Tibial nerve (tissue), 4 donors: ENCODE results near the gene FAM221B.

Source experiments
- EP300 ChIP-seq, 2 donors: sonication (generic); formaldehyde crosslinking; IDR thresholded peaks; one replicate each; pipeline ENCODE4 v1.6.1; 2017; ENCODE audit warnings: antibody characterized with exemption in 2 of 2, mild to moderate bottlenecking in 1 of 2
- POLR2A ChIP-seq, 2 donors: fragments of 450-650 bp; IDR thresholded peaks; one replicate each; pipeline ENCODE4 v1.6.1; 2017; ENCODE audit warnings: antibody characterized with exemption in 2 of 2, mild to moderate bottlenecking in 2 of 2, moderate library complexity in 2 of 2
- TF ChIP-seq, protein P1 (sequence below), 5 experiments: fragments of 200-600 bp in 3 of 5; fragments of 450-650 bp in 2 of 5; sonication (generic) in 3 of 5; IDR thresholded peaks; one replicate each; pipeline ENCODE4 v1.5.1; 2016 to 2019; ENCODE audit warnings: antibody characterized with exemption in 5 of 5, mild to moderate bottlenecking in 3 of 5, moderate library complexity in 2 of 5

DNA sequence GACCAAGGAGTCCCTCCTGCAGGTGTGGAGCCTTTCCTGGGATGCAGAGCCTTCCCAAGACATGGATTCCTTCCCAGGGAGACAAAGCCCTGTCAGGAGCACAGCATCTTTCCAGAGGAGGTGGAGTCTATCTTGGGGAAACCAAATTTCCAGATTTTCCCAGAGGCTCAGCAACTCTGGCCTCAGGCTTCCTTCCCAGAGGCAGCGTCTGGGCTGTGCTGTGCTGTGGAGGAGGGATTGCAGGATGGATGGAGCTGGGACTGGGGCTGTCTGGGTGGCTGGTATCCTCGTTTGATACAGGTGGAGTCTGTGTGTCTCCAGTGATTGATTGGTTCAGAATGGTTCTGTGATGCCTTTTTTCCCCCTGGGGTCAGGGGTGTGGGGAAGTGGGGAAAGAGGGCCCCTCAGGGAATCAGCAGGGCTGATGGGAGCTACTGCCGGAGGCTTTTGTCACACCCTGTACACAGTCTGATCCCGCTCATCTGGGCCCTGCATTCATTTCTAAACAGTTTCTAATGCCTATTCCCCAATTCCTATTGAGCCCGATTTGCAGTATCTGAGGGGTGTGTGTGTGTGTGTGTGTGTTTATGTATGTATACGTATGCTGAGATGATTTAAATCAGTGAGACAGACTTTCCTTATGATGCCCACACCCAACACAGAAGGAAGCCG is 25.7 kb upstream of the FAM221B start:
- TF ChIP-seq, protein P1, sequence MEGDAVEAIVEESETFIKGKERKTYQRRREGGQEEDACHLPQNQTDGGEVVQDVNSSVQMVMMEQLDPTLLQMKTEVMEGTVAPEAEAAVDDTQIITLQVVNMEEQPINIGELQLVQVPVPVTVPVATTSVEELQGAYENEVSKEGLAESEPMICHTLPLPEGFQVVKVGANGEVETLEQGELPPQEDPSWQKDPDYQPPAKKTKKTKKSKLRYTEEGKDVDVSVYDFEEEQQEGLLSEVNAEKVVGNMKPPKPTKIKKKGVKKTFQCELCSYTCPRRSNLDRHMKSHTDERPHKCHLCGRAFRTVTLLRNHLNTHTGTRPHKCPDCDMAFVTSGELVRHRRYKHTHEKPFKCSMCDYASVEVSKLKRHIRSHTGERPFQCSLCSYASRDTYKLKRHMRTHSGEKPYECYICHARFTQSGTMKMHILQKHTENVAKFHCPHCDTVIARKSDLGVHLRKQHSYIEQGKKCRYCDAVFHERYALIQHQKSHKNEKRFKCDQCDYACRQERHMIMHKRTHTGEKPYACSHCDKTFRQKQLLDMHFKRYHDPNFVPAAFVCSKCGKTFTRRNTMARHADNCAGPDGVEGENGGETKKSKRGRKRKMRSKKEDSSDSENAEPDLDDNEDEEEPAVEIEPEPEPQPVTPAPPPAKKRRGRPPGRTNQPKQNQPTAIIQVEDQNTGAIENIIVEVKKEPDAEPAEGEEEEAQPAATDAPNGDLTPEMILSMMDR (IDR thresholded peaks at IDR 0.05): no peak
- no peak for TF ChIP-seq POLR2A (IDR thresholded peaks at IDR 0.05)
- no peak for TF ChIP-seq EP300 (IDR thresholded peaks at IDR 0.05)
